GM19351 (cell line): ENCODE data around the gene TSPAN31.
"Not testable (repeated sequence)": the region's sequence is repeated elsewhere in the genome, so short reads cannot be mapped to it uniquely, and the experiment has no call there.

Source experiments
- ATAC-seq: cut with Tn5 transposase; IDR thresholded peaks from one replicate; pipeline ENCODE4 v1.9.1; 2021; ENCODE audit warnings: mild to moderate bottlenecking, moderate library complexity; ENCODE audit not compliant: unreplicated experiment

The TSPAN31 gene

DNA sequence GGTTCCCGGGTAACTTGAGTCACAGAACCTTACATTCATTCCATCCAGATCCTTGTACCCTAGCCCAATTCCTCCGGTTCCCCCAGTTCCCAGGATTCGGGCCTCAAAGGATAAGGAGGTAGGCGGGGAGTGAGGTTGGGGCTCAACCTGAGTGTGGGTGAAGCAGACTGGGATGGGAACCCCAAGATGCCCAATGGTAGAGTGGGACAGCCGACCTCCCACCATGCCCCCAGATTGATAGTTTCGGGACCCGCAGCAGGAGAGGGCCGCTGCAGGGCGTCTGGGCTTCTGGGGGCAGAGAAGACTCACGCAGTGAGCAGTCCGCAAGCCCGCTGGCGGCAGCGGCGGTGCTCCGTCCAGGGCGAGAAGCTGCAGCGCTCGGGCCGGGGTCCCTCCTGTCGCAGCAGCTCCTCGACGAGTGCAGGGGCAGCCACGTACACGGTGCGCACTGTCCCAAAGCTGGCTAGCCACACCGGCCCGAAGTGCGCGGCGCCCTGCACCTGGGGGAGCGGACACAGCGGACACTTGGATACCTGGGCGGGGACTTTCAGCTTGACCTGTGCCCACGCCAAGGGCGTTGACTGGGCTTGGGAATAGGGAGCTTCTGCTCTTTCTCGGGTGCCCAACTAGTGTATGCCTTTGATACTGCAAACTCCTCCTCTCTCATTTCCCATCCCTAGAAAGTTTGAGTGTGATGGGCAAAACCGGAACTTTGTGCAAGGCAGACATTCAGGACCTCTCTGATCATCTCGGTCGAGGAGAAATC lies 21.0 kb downstream of the TSPAN31 start:
- ATAC-seq = no peak

DNA sequence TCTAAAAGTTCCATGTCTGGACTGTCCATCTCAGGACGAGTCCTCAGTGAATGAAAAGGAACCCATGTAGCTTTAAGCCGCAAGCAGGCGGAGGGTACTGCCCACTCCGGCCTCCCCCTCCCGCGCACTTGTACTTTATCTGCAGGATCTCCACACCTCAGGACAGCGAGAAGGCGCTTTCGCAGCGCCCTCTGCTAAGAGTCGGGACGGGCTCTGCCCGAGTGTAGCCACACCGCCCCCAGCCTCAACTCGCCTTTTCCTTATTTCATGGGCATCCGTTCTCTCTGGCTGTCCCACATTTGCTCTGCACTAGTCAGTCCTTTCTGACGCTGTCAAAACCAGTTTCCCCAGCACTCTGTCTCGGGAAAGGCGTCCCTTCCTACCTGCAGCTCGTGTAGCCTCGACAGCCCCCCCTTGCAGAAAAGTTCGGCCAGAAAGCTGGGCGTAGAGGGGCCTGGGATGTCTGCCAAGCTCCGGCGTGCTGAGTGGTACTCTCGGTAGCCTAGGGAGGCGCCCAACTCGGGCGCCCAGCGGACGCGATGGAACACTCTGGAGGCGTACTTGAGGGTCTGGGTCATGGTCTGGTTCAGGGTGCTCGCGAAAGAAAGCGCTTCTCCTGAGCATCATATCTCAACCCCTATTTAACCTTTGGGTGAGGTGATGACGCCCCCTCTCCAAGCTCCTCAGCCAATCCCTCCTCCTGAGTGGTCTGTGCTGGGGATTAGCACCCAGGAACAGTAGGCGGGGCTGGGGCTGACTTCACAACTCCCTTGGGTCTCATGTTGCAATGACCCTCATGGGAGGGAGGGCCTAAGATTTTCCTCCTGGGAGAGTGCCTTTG lies 21.8 kb downstream of the TSPAN31 start, which contains the start of gene CYP27B1:
Gene CYP27B1, minus strand, starts transcription at position 615 of the 841 bp plus-strand sequence. Its CDS starts 37 bp downstream, at position 578.
- no peak for ATAC-seq

DNA sequence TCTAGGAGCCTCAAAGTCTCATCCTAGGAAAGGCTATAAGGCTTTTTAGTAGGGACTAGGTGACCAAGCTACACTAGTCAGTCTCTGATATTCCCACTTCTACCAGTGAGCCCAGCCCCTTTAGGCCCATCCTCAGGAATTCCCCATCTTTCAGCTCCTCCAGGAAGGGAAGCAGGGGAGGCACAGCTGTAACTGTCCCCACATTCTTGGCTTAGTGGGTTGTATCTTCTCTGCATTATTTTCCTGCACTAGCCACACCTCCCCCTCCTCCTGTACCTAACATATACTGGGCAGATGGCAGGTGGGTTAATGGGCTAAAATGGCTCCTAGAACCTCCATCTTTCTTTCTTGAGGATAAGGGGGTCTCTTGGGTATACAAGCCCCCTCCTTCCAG lies 22.5 kb downstream of the TSPAN31 start:
- no peak for ATAC-seq

DNA sequence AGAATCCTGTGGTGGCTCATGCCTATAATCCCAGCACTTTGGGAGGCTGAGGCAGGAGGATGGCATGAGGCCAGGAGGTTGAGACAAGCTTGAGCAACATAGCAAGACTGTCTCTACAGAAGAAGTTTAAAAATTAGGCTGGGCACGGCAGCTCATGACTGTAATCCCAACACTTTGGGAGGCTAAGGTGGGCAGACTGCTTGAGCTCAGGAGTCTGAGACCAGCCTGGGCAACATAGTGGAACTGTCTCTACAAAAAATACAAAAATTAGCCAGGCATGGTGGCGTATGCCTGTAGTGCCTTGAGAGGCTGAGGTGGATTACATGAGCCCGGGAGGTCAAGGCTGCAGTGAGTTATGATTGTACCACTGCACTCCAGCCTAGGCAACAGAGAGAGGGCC lies 23.0 kb downstream of the TSPAN31 start:
- ATAC-seq = no peak

DNA sequence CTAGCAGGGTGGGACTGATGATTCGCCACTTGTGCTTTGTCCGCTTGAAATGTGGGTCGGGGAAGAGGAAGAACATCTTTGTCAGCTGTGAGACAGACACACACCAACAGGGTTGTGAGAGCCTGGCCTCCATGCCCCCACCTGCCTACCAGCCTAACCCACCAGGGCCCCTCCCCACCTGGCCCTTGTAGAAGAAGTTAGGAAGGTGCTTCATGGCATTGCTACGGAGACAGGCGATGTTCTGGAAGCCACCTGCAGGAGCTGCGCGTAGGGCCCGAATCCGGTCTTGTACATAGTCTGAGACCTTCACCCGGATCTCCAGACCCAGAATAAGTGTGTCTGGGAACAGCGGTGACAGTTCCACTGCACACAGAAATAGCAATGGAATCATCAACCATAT lies 24.8 kb downstream of the TSPAN31 start:
- ATAC-seq = no peak

DNA sequence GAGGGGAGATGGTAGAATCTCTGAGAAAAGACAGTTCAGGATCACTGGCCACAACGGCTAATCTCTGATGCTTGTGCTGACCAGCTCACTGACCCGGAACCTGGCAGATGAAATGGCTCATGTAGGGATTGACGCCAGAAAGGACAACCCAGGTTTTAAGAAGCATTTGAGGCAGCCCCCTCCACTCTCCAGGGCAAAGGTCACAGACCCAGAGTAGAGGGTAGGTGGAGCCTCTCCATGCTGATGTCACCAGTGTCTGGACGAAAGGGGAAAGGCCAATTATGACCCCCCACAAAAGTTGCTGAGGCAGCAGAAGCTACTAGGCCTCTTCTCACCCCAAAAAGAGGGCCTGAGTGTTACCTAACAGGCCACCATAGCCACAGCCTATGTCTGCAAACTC lies 25.9 kb downstream of the TSPAN31 start:
- no peak for ATAC-seq

DNA sequence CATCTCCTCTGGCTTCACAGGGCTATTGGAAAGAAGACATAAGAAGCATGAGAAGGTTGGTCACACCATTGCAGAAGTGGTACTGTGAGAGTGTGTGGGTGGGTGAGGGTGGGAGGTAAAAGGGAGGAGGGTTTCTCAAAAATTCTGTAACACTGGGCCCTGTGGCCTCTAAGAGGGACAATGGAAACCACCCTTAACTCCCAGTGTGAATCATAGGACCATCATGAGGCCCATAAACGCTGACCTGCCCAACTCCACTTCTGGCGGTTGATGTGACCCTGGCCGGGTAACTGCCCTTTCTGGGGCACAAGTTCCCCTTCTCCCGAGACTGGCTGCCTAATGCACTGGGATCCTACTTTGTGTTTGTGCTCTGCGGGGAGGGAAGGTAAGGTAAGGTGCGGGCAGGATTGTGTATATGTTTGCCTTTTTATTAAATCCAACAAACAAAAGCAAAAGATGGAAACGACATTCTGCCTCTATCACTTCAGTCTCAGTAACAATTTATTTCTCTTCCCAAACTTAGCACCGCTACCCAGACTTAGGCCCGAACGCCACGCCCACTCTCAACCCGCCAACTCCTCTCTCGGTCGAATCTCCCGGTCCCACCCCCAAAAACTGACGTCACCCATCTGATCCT lies 26.5 kb downstream of the TSPAN31 start:
- ATAC-seq = peak; percentile 76

GRCh38 chr12:57771873-57772428 lies 27.1 kb downstream of the TSPAN31 start, which contains the start of gene METTL1:
Gene METTL1 (minus strand): TSS chr12:57772105. CDS start chr12:57772083, 22 bp downstream.
- ATAC-seq = peak; percentile 80

GRCh38 chr12:57772429-57773322 lies 27.8 kb downstream of the TSPAN31 start, which contains the start of gene EEF1AKMT3:
Gene EEF1AKMT3 (plus strand): TSS chr12:57772614. CDS start chr12:57772725, 111 bp downstream.
- ATAC-seq = peak; percentile 5

- not testable (repeated sequence) for ATAC-seq
These were observed 29.8 kb downstream of the TSPAN31 start for GRCh38 chr12:57774634-57775033.

GRCh38 chr12:57775044-57775443 lies 30.2 kb downstream of the TSPAN31 start:
- no peak for ATAC-seq

DNA sequence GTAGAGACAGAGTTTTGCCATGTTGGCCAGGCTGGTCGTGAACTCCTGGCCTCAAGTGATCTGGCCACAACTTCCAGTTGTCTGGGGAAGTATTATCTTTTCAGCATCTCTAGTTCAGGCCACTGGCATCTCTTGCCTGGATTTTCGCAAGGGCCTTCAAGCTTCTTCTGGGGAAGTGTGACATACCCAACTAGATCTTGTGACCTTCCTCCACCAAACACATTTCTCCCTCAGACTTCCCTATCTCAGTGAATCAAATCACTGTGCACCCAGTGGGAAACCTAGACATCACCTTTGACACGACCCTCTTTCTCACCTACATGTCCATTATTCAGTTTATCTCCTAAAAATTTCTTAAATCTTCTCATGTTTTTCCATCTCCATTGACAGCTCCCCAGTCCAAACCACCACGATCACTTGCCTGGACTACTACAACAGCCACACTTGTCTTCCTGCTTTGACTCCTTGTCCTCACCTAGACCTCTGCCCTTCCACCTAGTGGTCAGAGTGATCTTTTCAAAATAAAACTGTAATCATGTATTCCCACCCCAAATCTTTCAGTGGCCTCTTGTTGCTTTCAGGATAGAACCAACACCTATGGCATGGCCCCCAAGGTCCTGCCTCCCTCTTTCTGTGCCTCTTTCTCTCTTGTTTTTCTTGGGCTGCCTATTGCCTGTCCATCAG lies 30.9 kb downstream of the TSPAN31 start:
- ATAC-seq = no peak

- ATAC-seq = no peak
These were observed 31.4 kb downstream of the TSPAN31 start for GRCh38 chr12:57776247-57776587.

DNA sequence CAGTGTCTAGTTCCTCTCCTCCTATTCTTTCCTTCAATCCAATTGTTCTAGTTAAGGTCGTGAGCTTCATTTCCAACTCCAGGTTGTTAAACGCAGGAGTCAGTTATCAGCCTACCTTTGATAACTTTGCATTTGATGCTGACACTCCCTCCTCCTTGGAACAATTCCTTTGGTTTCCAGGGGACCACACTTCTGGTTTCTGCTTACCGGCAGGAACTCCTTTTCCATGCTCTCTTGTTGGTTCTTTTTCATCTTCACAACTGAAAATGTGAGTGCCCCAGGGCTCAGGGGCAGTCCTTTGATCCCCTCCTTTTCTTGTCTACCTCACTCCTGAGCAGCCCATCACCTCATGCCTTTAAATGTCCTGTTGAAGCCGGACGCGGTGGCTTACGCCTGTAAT lies 32.5 kb downstream of the TSPAN31 start:
- no peak for ATAC-seq

DNA sequence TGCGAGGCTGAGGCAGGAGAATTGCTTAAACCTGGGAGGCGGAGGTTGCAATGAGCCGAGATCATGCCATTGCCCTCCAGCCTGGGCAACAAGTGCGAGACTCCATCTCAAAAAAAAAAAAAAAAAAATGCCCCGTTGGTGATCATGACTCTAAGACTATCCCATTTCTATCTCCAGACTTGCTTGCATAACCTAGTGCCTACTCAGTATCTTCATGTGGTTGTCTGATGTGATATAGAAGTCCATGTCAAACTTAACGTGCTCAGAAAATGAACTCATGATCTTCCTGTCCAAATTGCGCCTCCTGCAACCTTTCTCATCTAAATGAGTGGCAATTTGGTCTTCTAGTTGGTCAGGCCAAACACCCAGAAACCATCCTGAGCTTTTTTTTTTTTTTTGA lies 33.1 kb downstream of the TSPAN31 start:
- ATAC-seq = no peak

GRCh38 chr12:57779736-57780135 lies 34.9 kb downstream of the TSPAN31 start:
- no peak for ATAC-seq

- ATAC-seq = no peak
These were observed 35.6 kb downstream of the TSPAN31 start for GRCh38 chr12:57780284-57780897.

DNA sequence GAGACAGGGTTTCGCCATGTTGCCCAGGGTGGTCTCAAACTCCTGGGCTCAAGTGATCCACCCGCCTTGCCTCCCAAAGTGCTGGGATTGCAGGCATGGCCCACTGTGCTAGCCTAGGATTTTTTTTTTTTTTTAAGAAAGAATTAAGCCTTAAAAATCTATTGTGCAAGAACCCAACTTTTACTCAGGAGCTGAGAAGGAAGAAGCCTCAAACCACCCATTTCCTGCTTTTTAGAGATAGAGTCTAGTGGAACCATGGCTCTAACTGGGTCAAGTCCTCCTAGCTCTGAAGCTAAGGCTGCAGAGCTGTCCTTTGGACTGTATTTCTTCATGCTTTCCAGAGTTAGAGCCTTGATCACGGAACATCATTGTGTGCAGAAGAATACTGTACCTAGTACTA lies 36.4 kb downstream of the TSPAN31 start:
- no peak for ATAC-seq

- no peak for ATAC-seq
These were observed 37.0 kb downstream of the TSPAN31 start for GRCh38 chr12:57781801-57782200.
